HEK293 (cell line): ENCODE results near the gene SUCLA2.

ENCODE experiments used
- CTCF ChIA-PET: fragments of 350-600 bp; formaldehyde crosslinking; extraction: SDS; loops from one replicate; lab custom pipeline; 2021; ENCODE audit warnings: antibody characterized with exemption; lab: Yijun Ruan, JAX
- POLR2A ChIA-PET: fragments of 300-600 bp; formaldehyde crosslinking; extraction: SDS; loops from one replicate; lab custom pipeline; 2020; ENCODE audit warnings: antibody characterized with exemption, inconsistent platforms; lab: Yijun Ruan, JAX
- H3K27ac ChIP-seq: fragments of 200-500 bp; sonication (Bioruptor generic); 2 replicates; pipeline ENCODE4 v1.5.1; 2014; ENCODE audit warnings: low read depth, low read length, control low read depth, inconsistent platforms; ENCODE audit errors: extremely low read depth
- H3K36me3 ChIP-seq, 2 experiments: fragments of 200-500 bp in 1 of 2; sonication (Bioruptor generic) in 1 of 2; 1 replicate in 1 of 2; 2 replicates in 1 of 2; pipeline ENCODE4 v1.5.1; 2014 to 2017; ENCODE audit warnings: inconsistent platforms in 2 of 2, low read length in 2 of 2; ENCODE audit not compliant: control insufficient read depth in 2 of 2, insufficient read depth in 1 of 2
- H3K4me1 ChIP-seq: fragments of 200-500 bp; sonication (Bioruptor generic); 2 replicates; pipeline ENCODE4 v1.5.1; 2014; ENCODE audit warnings: mild to moderate bottlenecking, low read length, inconsistent platforms; ENCODE audit not compliant: control insufficient read depth, insufficient read depth
- H3K4me3 ChIP-seq: 2 replicates; pipeline ENCODE4 v1.5.1; 2011; ENCODE audit warnings: low read depth, mild to moderate bottlenecking, control low read depth, low read length, moderate library complexity
- H3K9me3 ChIP-seq: fragments of 200-500 bp; sonication (Bioruptor generic); 2 replicates; pipeline ENCODE4 v1.5.1; 2014; ENCODE audit warnings: low read depth, low read length, inconsistent platforms; ENCODE audit not compliant: control insufficient read depth, insufficient read depth
- BCL11A ChIP-seq: fragments of 450-650 bp; formaldehyde crosslinking; IDR thresholded peaks from 2 replicates; pipeline ENCODE4 v1.5.1; 2016; ENCODE audit warnings: low read depth, missing biosample characterization, missing genetic modification characterization
- BCL6B ChIP-seq: fragments of 450-650 bp; formaldehyde crosslinking; IDR thresholded peaks from 2 replicates; pipeline ENCODE4 v1.5.1; 2017; ENCODE audit warnings: missing biosample characterization, missing genetic modification characterization
- FEZF1 ChIP-seq: fragments of 450-650 bp; formaldehyde crosslinking; IDR thresholded peaks from 2 replicates; pipeline ENCODE4 v1.5.1; 2016; ENCODE audit warnings: missing biosample characterization, missing genetic modification characterization
- IKZF3 ChIP-seq: fragments of 450-650 bp; IDR thresholded peaks from 2 replicates; pipeline ENCODE4 v1.5.0; 2018; ENCODE audit warnings: missing biosample characterization, mild to moderate bottlenecking, missing genetic modification characterization, moderate library complexity
- KLF8 ChIP-seq: fragments of 450-650 bp; formaldehyde crosslinking; IDR thresholded peaks from 2 replicates; pipeline ENCODE4 v1.5.1; 2016; ENCODE audit warnings: missing biosample characterization, missing genetic modification characterization
- PRDM4 ChIP-seq: fragments of 450-650 bp; formaldehyde crosslinking; IDR thresholded peaks from 2 replicates; pipeline ENCODE4 v1.5.1; 2017; ENCODE audit warnings: missing biosample characterization, missing genetic modification characterization
- SP7 ChIP-seq: fragments of 450-650 bp; formaldehyde crosslinking; IDR thresholded peaks from 2 replicates; pipeline ENCODE4 v1.5.1; 2016; ENCODE audit warnings: missing biosample characterization, missing genetic modification characterization
- WT1 ChIP-seq: fragments of 450-650 bp; formaldehyde crosslinking; IDR thresholded peaks from 2 replicates; pipeline ENCODE4 v1.5.1; 2016; ENCODE audit warnings: missing biosample characterization, missing genetic modification characterization
- ZBTB1 ChIP-seq: fragments of 450-650 bp; formaldehyde crosslinking; IDR thresholded peaks from 2 replicates; pipeline ENCODE4 v1.5.1; 2016; ENCODE audit warnings: missing biosample characterization, missing genetic modification characterization
- ZBTB10 ChIP-seq: fragments of 450-650 bp; formaldehyde crosslinking; IDR thresholded peaks from 2 replicates; pipeline ENCODE4 v1.5.1; 2016; ENCODE audit warnings: missing biosample characterization, missing genetic modification characterization
- ZBTB17 ChIP-seq: fragments of 450-650 bp; formaldehyde crosslinking; IDR thresholded peaks from 2 replicates; pipeline ENCODE4 v1.5.1; 2016; ENCODE audit warnings: missing biosample characterization, missing genetic modification characterization
- ZFHX2 ChIP-seq: fragments of 450-650 bp; formaldehyde crosslinking; conservative IDR thresholded peaks from 2 replicates; pipeline ENCODE4 v1.5.1; 2016; ENCODE audit warnings: missing biosample characterization, missing genetic modification characterization
- ZNF133 ChIP-seq: fragments of 450-650 bp; formaldehyde crosslinking; IDR thresholded peaks from 2 replicates; pipeline ENCODE4 v1.5.1; 2016; ENCODE audit warnings: missing biosample characterization, missing genetic modification characterization
- ZNF155 ChIP-seq: fragments of 450-650 bp; formaldehyde crosslinking; IDR thresholded peaks from 2 replicates; pipeline ENCODE4 v1.5.1; 2016; ENCODE audit warnings: missing biosample characterization, missing genetic modification characterization
- ZNF423 ChIP-seq: fragments of 450-650 bp; formaldehyde crosslinking; IDR thresholded peaks from 2 replicates; pipeline ENCODE4 v1.5.1; 2016; ENCODE audit warnings: missing biosample characterization, missing genetic modification characterization
- ZNF48 ChIP-seq: fragments of 450-650 bp; formaldehyde crosslinking; IDR thresholded peaks from 2 replicates; pipeline ENCODE4 v1.5.1; 2016; ENCODE audit warnings: missing biosample characterization, missing genetic modification characterization
- ZNF501 ChIP-seq: fragments of 450-650 bp; formaldehyde crosslinking; IDR thresholded peaks from 2 replicates; pipeline ENCODE4 v1.5.1; 2016; ENCODE audit warnings: missing biosample characterization, missing genetic modification characterization
- ZNF530 ChIP-seq: fragments of 450-650 bp; formaldehyde crosslinking; IDR thresholded peaks from 2 replicates; pipeline ENCODE4 v1.5.1; 2016; ENCODE audit warnings: low read depth, missing biosample characterization, missing genetic modification characterization
- ZNF621 ChIP-seq: fragments of 450-650 bp; formaldehyde crosslinking; IDR thresholded peaks from 2 replicates; pipeline ENCODE4 v1.5.1; 2017; ENCODE audit warnings: missing biosample characterization, missing genetic modification characterization
- ZNF629 ChIP-seq: fragments of 450-650 bp; formaldehyde crosslinking; IDR thresholded peaks from 2 replicates; pipeline ENCODE4 v1.5.1; 2017; ENCODE audit warnings: missing biosample characterization, missing genetic modification characterization
- ZNF704 ChIP-seq: fragments of 450-650 bp; formaldehyde crosslinking; IDR thresholded peaks from 2 replicates; pipeline ENCODE4 v1.5.1; 2016; ENCODE audit warnings: missing biosample characterization, missing genetic modification characterization
- ZSCAN16 ChIP-seq: fragments of 450-650 bp; formaldehyde crosslinking; IDR thresholded peaks from 2 replicates; pipeline ENCODE4 v1.5.1; 2016; ENCODE audit warnings: missing biosample characterization, missing genetic modification characterization
- ZSCAN5A ChIP-seq: fragments of 450-650 bp; formaldehyde crosslinking; IDR thresholded peaks from 2 replicates; pipeline ENCODE4 v1.5.1; 2016; ENCODE audit warnings: missing biosample characterization, missing genetic modification characterization

The SUCLA2 gene

GRCh38 chr13:48001114-48001881 is at the start of gene SUCLA2 (continued):
- TF ChIP-seq WT1 (tag by site-specific recombination) (no peak; the same call in 1 of the 2 replicates), ZBTB17 (tag by site-specific recombination) (0 out of 2 replicates have a peak, but pooled peaks have one; percentile 14), SP7 (tag by site-specific recombination) (peak; percentile 55), FEZF1 (tag by site-specific recombination) (peak; percentile 54; the same call in 1 of the 2 replicates), ZNF501 (tag by site-specific recombination) (peak; percentile 53; the same call in 1 of the 2 replicates), ZNF629 (tag by site-specific recombination) (0 out of 2 replicates have a peak, but pooled peaks have one; percentile 3)

GRCh38 chr13:48050550-48050949 is 49.5 kb upstream of the SUCLA2 start:
- H3K27ac ChIP-seq: no peak overlapping the region
- ChIA-PET POLR2A (no interaction called here), CTCF (no interaction called here)
- H3K4me3 ChIP-seq: no peak overlapping the region
- H3K4me1 ChIP-seq: no peaks in the 10 kb centered on the region
- peaks cover 9 to 54% of the 10 kb centered on the region in 2 experiments for H3K36me3 ChIP-seq
- TF ChIP-seq BCL6B (tag by site-specific recombination) (no peak), BCL11A (no peak), ZNF155 (tag by site-specific recombination) (no peak)
- no peaks in the 10 kb centered on the region for H3K9me3 ChIP-seq

GRCh38 chr13:48043789-48044503 is 42.9 kb upstream of the SUCLA2 start:
- no peak overlapping the region for H3K27ac ChIP-seq
- H3K4me1 ChIP-seq: no peaks in the 10 kb centered on the region
- no peaks in the 10 kb centered on the region for H3K9me3 ChIP-seq
- ChIA-PET CTCF (interaction anchor here (0.7 kb wide), 1 partner anchor 51 kb away, joined by 3 read pairs; no protein-coding TSS in a partner anchor), POLR2A (no interaction called here)
- H3K36me3 ChIP-seq: peaks cover 4 to 43% of the 10 kb centered on the region in 2 experiments
- no peak overlapping the region for H3K4me3 ChIP-seq
- TF ChIP-seq ZFHX2 (tag by site-specific recombination) (no peak), KLF8 (tag by site-specific recombination) (no peak), ZNF423 (tag by site-specific recombination) (no peak), IKZF3 (tag by site-specific recombination) (no peak), ZNF133 (tag by site-specific recombination) (no peak), ZSCAN5A (tag by site-specific recombination) (no peak), ZNF621 (tag by site-specific recombination) (no peak), WT1 (tag by site-specific recombination) (no peak), ZBTB1 (tag by site-specific recombination) (no peak), ZBTB10 (tag by site-specific recombination) (no peak), PRDM4 (no peak), ZNF530 (tag by site-specific recombination) (no peak), ZSCAN16 (tag by site-specific recombination) (no peak), ZNF704 (tag by site-specific recombination) (no peak), ZNF48 (no peak)
